ENCODE measurements around the gene TXNRD2. TPM values are rescaled to one million over a fixed set of nuclear protein-coding genes. Genes with fewer than 3 reads are reported as not detected.
"Not testable (repeated sequence)": the region's sequence is repeated elsewhere in the genome, so short reads cannot be mapped to it uniquely, and the experiment has no call there.

TXNRD2 gene
- total RNA-seq, 1 experiment from 2014 or later, result 17.2 TPM

- H3K36me3 ChIP-seq, result no peaks in the 10 kb centered on the region
- H3K27ac ChIP-seq, result no peak overlapping the region
- H3K9me3 ChIP-seq (replicated peaks), result 0 out of 2 replicates have a peak, but pooled peaks cover 3% of the 10 kb centered on the region
- no peak overlapping the region for H3K4me3 ChIP-seq
- DNase-seq, result no peak
- no peaks in the 10 kb centered on the region for H3K4me1 ChIP-seq
- H3K27me3 ChIP-seq, result no peaks in the 10 kb centered on the region
Measured at GRCh38 chr22:19932367-19933206, 9.0 kb downstream of the TXNRD2 start.

- no peaks in the 10 kb centered on the region for H3K36me3 ChIP-seq
- no peak overlapping the region for H3K4me3 ChIP-seq
- no peak for DNase-seq
- no peaks in the 10 kb centered on the region for H3K4me1 ChIP-seq
- H3K9me3 ChIP-seq (replicated peaks), result 0 out of 2 replicates have a peak, but pooled peaks cover under 1% of the 10 kb centered on the region
- H3K27ac ChIP-seq, result no peak overlapping the region
- H3K27me3 ChIP-seq, result no peaks in the 10 kb centered on the region
Measured at GRCh38 chr22:19931514-19931913, 10.1 kb downstream of the TXNRD2 start.

GRCh38 chr22:19930551-19931486 is 10.8 kb downstream of the TXNRD2 start:
- H3K4me1 ChIP-seq, result no peaks in the 10 kb centered on the region
- H3K4me3 ChIP-seq, result no peak overlapping the region
- H3K9me3 ChIP-seq (replicated peaks), result no peaks in the 10 kb centered on the region
- no peak for DNase-seq
- no peaks in the 10 kb centered on the region for H3K36me3 ChIP-seq
- no peak overlapping the region for H3K27ac ChIP-seq
- no peaks in the 10 kb centered on the region for H3K27me3 ChIP-seq

- no peaks in the 10 kb centered on the region for H3K36me3 ChIP-seq
- DNase-seq, result no peak
- H3K9me3 ChIP-seq (replicated peaks), result no peaks in the 10 kb centered on the region
- H3K27ac ChIP-seq, result no peak overlapping the region
- H3K4me3 ChIP-seq, result no peak overlapping the region
- H3K27me3 ChIP-seq, result no peaks in the 10 kb centered on the region
- no peaks in the 10 kb centered on the region for H3K4me1 ChIP-seq
Measured at GRCh38 chr22:19929586-19930550, 11.8 kb downstream of the TXNRD2 start.

- Histone ChIP-seq H3K36me3 (no peaks in the 10 kb centered on the region), H3K27me3 (no peaks in the 10 kb centered on the region), H3K4me3 (no peak overlapping the region), H3K27ac (no peak overlapping the region), H3K4me1 (no peaks in the 10 kb centered on the region), H3K9me3 (replicated peaks) (no peaks in the 10 kb centered on the region)
- DNase-seq, result no peak
Measured at GRCh38 chr22:19928207-19928606, 13.4 kb downstream of the TXNRD2 start.

- Histone ChIP-seq H3K36me3 (no peaks in the 10 kb centered on the region), H3K4me1 (no peaks in the 10 kb centered on the region), H3K27me3 (no peaks in the 10 kb centered on the region), H3K9me3 (replicated peaks) (no peaks in the 10 kb centered on the region), H3K27ac (no peak overlapping the region), H3K4me3 (no peak overlapping the region)
- no peak for DNase-seq
Measured at GRCh38 chr22:19927696-19928095, 13.9 kb downstream of the TXNRD2 start.

GRCh38 chr22:19926028-19926427 is 15.6 kb downstream of the TXNRD2 start:
- not testable (repeated sequence) for H3K4me1 ChIP-seq; H3K27me3 ChIP-seq; H3K27ac ChIP-seq; DNase-seq; H3K9me3 ChIP-seq (replicated peaks); H3K36me3 ChIP-seq; H3K4me3 ChIP-seq

GRCh38 chr22:19923914-19924513 is 17.6 kb downstream of the TXNRD2 start:
- Histone ChIP-seq H3K27me3 (no peaks in the 10 kb centered on the region), H3K36me3 (no peaks in the 10 kb centered on the region), H3K4me1 (no peaks in the 10 kb centered on the region), H3K9me3 (replicated peaks) (no peaks in the 10 kb centered on the region), H3K27ac (no peak overlapping the region), H3K4me3 (no peak overlapping the region)
- DNase-seq, result no peak

- DNase-seq, result no peak
- H3K9me3 ChIP-seq (replicated peaks), result no peaks in the 10 kb centered on the region
- H3K27me3 ChIP-seq, result no peaks in the 10 kb centered on the region
- H3K36me3 ChIP-seq, result no peaks in the 10 kb centered on the region
- no peaks in the 10 kb centered on the region for H3K4me1 ChIP-seq
- H3K27ac ChIP-seq, result no peak overlapping the region
- H3K4me3 ChIP-seq, result no peak overlapping the region
Measured at GRCh38 chr22:19921544-19922081, 20.0 kb downstream of the TXNRD2 start.

GRCh38 chr22:19919701-19920363 is 21.8 kb downstream of the TXNRD2 start:
- no peaks in the 10 kb centered on the region for H3K27me3 ChIP-seq
- H3K4me1 ChIP-seq, result no peaks in the 10 kb centered on the region
- H3K27ac ChIP-seq, result no peak overlapping the region
- H3K4me3 ChIP-seq, result no peak overlapping the region
- DNase-seq, result no peak
- H3K36me3 ChIP-seq, result peaks cover 7% of the 10 kb centered on the region
- no peaks in the 10 kb centered on the region for H3K9me3 ChIP-seq (replicated peaks)

GRCh38 chr22:19918332-19919106 is 23.1 kb downstream of the TXNRD2 start:
- no peaks in the 10 kb centered on the region for H3K27me3 ChIP-seq
- peaks cover 3% of the 10 kb centered on the region; the same call in 1 of the 2 replicates for H3K9me3 ChIP-seq (replicated peaks)
- H3K4me3 ChIP-seq, result no peak overlapping the region
- no peak overlapping the region for H3K27ac ChIP-seq
- peaks cover 20% of the 10 kb centered on the region for H3K36me3 ChIP-seq
- H3K4me1 ChIP-seq, result no peaks in the 10 kb centered on the region
- no peak for DNase-seq

GRCh38 chr22:19917389-19918138 is 24.1 kb downstream of the TXNRD2 start:
- H3K4me1 ChIP-seq, result peaks cover 2% of the 10 kb centered on the region; the same call in 1 of the 2 replicates
- H3K27ac ChIP-seq, result no peak overlapping the region
- H3K4me3 ChIP-seq, result no peak overlapping the region
- H3K27me3 ChIP-seq, result no peaks in the 10 kb centered on the region
- peaks cover 4% of the 10 kb centered on the region; the same call in 1 of the 2 replicates for H3K9me3 ChIP-seq (replicated peaks)
- DNase-seq, result no peak
- peaks cover 26% of the 10 kb centered on the region for H3K36me3 ChIP-seq

All from SJCRH30 (cell line).